Activated T-helper 2 cell treated with anti-CD3 and anti-CD28 coated beads, Interferon-gamma antibody, Interleukin-2, Interleukin-4, amounts not matched to agents 10 μg/mL and 5 μg/mL and 100 μg/mL, durations not matched to agents 14 hours and 24 hours and 36 hours (primary cell): ENCODE measurements around the gene BTBD9. TPM values are rescaled to one million over a fixed set of nuclear protein-coding genes. Genes with fewer than 3 reads are reported as not detected.

Source experiments
- DNase-seq: peaks from one replicate; pipeline ENCODE4 v3.0.0; 2021; ENCODE audit warnings: low spot score
- H3K27ac Mint-ChIP-seq: one replicate; pipeline ENCODE4 v1.8.0; 2021; ENCODE audit warnings: mixed read lengths
- H3K27me3 Mint-ChIP-seq: one replicate; pipeline ENCODE4 v1.8.0; 2021; ENCODE audit warnings: low read depth, mixed read lengths
- H3K36me3 Mint-ChIP-seq: one replicate; pipeline ENCODE4 v1.8.0; 2021; ENCODE audit warnings: low read depth, mixed read lengths
- H3K4me1 Mint-ChIP-seq: one replicate; pipeline ENCODE4 v1.8.0; 2021; ENCODE audit warnings: low read depth, mixed read lengths
- H3K4me3 Mint-ChIP-seq: one replicate; pipeline ENCODE4 v1.8.0; 2021; ENCODE audit warnings: low read depth, mild to moderate bottlenecking, moderate library complexity, mixed read lengths
- H3K9me3 Mint-ChIP-seq: one replicate; pipeline ENCODE4 v1.8.0; 2021; ENCODE audit warnings: mixed read lengths
- intact Hi-C: fragments of 100-400 bp; cut with micrococcal nuclease; formaldehyde crosslinking; loops from one replicate; pipeline ENCODE4 v1.15.1; 2023
- total RNA-seq: library from RNA; stranded (reverse); gene quantifications from 2 replicates; pipeline ENCODE4 v1.2.3, GENCODE V29; 2022

BTBD9 gene
- total RNA-seq, 1 donor from 2014 or later: 15.2 TPM

DNA sequence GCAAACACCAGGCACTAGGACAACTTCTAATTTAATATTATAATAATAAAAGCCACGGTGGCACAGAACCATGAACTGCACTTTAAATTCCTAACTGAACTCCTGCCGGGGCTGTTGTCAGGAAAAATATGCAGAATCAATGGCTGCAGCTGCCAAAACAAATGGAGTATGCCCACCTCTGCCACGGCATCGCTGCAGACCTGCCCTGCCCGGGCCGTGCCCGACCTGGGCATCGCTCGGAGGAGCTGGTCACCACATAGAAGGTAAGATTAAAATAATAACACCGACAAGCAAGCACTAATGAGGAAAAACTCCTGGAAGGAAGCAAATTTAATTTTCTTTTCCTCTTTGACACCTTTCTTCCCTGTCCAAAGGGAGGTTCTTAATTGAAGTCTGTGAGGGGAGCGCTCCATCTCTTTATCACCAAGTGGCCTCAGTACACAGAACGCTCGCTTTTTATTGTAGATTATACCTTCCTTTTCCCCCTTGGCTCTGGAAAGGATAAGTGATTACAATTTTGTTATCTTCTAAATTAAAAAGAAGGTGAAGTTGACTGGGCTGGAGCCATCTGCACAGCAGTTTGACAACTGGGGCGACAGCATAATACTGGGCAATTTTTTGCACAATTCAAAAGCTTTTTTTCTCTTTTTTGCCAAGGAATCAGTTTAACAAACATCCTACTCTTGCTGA lies 468.9 kb downstream of the BTBD9 start:
- Mint-ChIP-seq H3K4me1 (no peaks in the 10 kb centered on the region), H3K4me3 (no peak overlapping the region), H3K27me3 (no peaks in the 10 kb centered on the region), H3K27ac (no peak overlapping the region), H3K36me3 (no peaks in the 10 kb centered on the region), H3K9me3 (no peaks in the 10 kb centered on the region)
- intact Hi-C loops: no loop called here
- DNase-seq: no peak

DNA sequence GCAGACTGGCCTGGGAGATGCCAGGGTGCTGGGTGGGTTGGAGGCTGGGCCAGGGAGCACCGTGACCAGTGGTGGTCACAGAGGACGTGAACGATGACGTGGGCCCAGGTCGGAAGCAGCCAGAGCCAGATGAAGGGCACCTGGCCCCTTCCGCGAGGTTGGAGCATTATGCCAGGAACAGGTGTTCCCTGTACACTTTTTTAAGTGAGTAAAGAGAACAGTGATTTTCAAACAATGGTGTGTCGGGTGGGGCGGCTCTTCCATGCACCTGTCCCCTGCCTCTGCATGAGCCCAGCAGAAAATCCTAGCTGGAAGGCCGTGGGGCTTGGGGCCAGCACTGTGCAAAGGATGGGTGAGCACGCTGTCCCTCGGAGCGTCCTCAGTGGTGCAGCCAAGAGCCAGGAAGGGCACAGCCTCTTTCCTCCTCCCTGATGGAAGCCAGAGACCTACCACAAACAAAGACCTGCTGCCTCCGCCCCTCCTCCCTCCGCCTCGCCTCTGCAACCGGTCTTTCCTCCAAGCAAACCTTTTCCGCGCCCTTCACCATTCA lies 469.7 kb downstream of the BTBD9 start:
- intact Hi-C loops: no loop called here
- no peaks in the 10 kb centered on the region for H3K4me1 Mint-ChIP-seq
- H3K36me3 Mint-ChIP-seq: no peaks in the 10 kb centered on the region
- H3K4me3 Mint-ChIP-seq: no peak overlapping the region
- H3K9me3 Mint-ChIP-seq: no peaks in the 10 kb centered on the region
- H3K27ac Mint-ChIP-seq: no peak overlapping the region
- no peaks in the 10 kb centered on the region for H3K27me3 Mint-ChIP-seq
- no peak for DNase-seq

DNA sequence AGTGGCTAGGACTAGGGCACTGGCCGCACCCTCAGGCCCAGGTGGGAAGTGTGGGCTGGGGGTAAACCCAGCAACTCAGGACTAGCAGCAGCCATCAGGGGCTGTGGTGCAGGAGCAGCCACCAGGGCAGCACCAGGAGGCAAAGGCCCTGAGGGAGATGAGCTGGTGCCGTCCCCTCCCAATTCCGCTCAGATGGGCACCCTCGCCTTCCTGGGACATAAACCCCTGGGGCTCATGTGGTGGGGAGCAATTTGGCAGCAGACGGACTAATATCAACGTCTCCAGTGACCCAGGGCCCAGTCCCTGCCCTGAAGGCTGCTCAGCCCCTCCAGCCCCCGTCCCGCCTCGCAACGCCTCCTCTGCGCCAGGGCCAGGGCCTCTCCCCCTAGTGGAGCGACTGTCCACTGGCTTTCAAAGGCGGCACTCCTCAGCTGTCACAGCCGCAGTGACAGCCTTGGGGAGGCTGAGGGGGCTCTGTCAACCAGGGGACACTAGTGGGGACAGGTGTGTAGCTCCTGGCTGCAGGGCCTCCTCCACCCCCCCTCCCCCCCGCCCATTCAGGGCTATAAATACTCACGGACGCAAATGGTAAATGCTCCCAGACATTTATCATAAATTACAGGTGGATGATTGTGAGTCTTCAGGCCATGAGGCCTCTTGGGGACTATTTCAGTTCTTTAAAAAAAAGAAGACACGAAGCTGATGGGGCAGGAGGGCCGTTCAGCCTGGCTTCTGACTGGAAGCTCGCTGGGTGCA lies 470.3 kb downstream of the BTBD9 start:
- no peak overlapping the region for H3K4me3 Mint-ChIP-seq
- DNase-seq: no peak
- intact Hi-C loops: no loop called here
- H3K27me3 Mint-ChIP-seq: no peaks in the 10 kb centered on the region
- H3K36me3 Mint-ChIP-seq: no peaks in the 10 kb centered on the region
- H3K27ac Mint-ChIP-seq: no peak overlapping the region
- H3K9me3 Mint-ChIP-seq: no peaks in the 10 kb centered on the region
- H3K4me1 Mint-ChIP-seq: no peaks in the 10 kb centered on the region

DNA sequence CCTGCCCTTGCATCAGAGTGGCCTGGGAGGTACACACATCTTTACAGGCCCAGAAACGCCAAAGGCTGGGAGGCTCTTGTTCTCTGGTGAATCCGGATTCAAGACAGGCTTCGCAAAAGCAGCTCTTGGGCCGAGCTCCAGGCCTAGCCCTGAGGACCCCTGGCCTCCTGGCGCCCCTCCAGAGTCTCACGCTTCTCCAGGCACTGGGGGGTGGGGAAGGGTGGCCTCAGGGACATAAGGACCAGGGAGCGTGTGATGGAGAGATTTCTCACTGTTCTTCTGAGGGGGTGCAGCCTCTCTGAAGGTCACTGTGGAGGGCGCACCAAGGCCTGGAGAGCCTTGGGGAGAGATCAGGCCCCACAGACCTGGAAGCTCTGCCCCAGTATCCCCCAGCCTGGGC lies 471.0 kb downstream of the BTBD9 start:
- H3K36me3 Mint-ChIP-seq: no peaks in the 10 kb centered on the region
- H3K27me3 Mint-ChIP-seq: no peaks in the 10 kb centered on the region
- no peak overlapping the region for H3K27ac Mint-ChIP-seq
- no peak for DNase-seq
- H3K4me1 Mint-ChIP-seq: no peaks in the 10 kb centered on the region
- H3K4me3 Mint-ChIP-seq: no peak overlapping the region
- H3K9me3 Mint-ChIP-seq: no peaks in the 10 kb centered on the region
- intact Hi-C loops: no loop called here

DNA sequence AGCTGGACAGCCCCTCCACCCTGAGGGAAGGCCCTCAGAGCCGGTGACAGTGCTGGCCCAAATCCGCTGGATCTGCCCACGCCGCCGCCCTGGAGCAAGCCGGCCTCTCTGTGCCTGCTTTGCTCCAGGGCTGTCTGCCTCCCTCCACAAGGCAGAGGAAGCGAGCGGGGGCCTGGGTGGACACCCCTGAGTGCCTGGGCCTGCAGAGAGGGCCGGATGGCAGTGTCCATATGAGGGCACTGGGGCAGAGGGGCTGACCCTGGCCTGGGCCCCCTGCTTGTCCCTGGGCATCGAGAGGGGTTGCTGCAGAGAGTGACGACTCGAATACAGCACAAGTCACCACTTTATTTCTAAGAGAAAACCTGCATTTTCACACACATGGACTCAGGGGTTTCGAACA lies 471.6 kb downstream of the BTBD9 start:
- no peak overlapping the region for H3K27ac Mint-ChIP-seq
- no peak for DNase-seq

DNA sequence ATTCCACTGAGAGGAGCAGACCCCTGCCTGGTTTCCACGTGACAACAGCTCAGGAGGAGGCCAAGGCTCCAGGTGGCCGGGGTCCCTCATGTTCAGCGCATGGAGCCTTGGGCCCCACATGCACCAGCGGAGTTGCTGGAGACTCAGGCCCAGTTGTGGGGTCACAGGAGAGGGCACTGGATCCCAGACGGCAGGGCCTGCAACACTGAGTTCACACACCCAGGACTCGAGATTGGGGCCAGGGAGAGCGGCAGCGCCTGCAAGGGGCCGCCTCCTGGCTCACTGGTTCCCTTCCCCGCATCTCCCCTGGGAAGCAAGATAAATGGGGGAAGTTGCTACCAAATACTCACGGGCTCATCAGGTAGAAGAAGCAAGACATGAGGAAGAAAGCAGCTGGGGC lies 472.1 kb downstream of the BTBD9 start:
- Mint-ChIP-seq H3K4me1 (no peaks in the 10 kb centered on the region), H3K27me3 (no peaks in the 10 kb centered on the region)

More for the DNA sequence above, 471.6 kb downstream of the BTBD9 start:
- no peak overlapping the region for H3K4me3 Mint-ChIP-seq
- intact Hi-C loops: no loop called here
- H3K36me3 Mint-ChIP-seq: no peaks in the 10 kb centered on the region
- H3K9me3 Mint-ChIP-seq: no peaks in the 10 kb centered on the region
- no peaks in the 10 kb centered on the region for H3K27me3 Mint-ChIP-seq
- no peaks in the 10 kb centered on the region for H3K4me1 Mint-ChIP-seq

DNA sequence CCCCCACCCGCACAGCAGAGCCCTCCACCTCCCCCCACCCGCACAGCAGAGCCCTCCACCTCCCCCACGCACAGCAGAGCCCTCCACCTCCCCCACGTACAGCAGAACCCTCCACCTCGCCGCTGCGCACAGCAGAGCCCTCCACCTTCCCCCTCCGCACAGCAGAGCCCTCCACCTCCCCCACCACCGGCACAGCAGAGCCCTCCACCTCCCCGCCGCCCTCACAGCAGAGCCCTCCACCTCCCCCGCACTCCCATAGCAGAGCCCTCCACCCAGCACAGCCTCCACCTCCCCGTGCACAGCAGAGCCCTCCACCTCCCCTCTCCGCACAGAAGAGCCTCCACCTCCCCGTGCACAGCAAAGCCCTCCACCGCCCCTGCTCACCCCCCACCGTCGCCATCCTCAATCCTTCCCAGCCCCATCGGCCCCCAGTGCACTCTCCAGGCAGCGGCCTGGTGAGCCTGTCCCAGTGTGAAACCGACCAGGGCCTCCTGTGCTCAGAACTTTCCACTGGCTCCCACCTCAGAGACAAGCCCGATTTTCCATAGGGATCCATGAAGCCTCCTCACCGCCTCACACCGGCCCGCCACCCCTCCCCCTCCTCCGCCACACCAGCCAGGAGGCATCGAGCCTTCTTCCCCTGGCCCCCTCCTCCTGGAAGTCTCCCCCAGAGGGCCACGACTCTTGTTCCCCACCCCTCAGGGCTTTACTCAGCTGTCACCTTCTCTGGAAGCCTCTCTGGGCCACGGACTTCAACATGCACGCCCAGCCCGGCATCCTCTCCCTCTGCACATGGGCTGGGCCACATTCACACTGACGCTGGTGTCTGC lies 473.1 kb downstream of the BTBD9 start:
- no peaks in the 10 kb centered on the region for H3K9me3 Mint-ChIP-seq
- no peak overlapping the region for H3K27ac Mint-ChIP-seq
- H3K27me3 Mint-ChIP-seq: no peaks in the 10 kb centered on the region
- no peaks in the 10 kb centered on the region for H3K36me3 Mint-ChIP-seq
- H3K4me3 Mint-ChIP-seq: no peak overlapping the region
- H3K4me1 Mint-ChIP-seq: no peaks in the 10 kb centered on the region
- DNase-seq: no peak
- intact Hi-C loops: no loop called here

More for the DNA sequence above, 472.1 kb downstream of the BTBD9 start:
- no peak for DNase-seq
- H3K36me3 Mint-ChIP-seq: no peaks in the 10 kb centered on the region
- intact Hi-C loops: no loop called here
- no peaks in the 10 kb centered on the region for H3K9me3 Mint-ChIP-seq
- H3K4me3 Mint-ChIP-seq: no peak overlapping the region
- H3K27ac Mint-ChIP-seq: no peak overlapping the region

DNA sequence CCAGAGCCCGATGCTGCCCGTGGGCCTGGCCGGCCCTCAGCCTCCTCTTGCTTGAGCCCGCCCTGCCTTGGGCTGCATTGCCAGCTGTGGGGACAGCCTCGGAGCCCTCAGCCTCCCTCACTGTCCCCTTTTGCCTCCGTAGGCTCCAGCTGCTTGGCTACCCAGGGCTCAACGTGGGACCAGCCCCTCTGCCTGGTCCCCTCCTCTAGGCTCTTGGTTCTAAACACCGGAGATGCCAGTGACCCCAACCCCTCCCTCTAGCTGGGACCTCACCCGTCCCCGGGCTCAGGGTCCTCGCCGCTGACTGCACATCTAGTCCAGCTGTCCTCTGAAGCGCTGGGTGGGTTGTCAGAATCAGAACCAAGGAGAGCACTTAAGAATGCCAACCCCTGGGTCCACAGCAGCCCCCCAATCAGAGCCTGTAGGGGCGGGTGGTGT lies 475.0 kb downstream of the BTBD9 start:
- Mint-ChIP-seq H3K27me3 (no peaks in the 10 kb centered on the region), H3K9me3 (no peaks in the 10 kb centered on the region), H3K4me1 (no peaks in the 10 kb centered on the region), H3K27ac (no peak overlapping the region), H3K4me3 (no peak overlapping the region), H3K36me3 (no peaks in the 10 kb centered on the region)
- DNase-seq: no peak
- intact Hi-C loops: no loop called here

DNA sequence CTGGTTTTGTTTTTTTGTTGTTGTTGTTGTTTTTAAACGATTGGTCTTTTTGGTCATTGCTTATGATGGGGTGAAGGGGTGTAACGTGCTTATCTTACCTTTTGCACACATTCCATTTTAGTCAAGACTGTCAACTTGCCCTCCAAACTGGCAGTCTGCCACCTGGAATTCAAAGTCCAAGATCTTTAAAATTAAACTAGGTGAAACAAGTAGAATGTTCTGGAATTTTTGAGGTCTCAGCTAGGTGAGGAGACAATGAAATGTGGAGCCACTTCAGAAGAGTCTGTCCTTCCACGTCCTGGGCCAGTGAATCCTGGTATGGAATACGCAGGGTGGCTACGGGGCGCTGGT lies 475.6 kb downstream of the BTBD9 start:
- no peak for DNase-seq
- no peaks in the 10 kb centered on the region for H3K4me1 Mint-ChIP-seq
- no peak overlapping the region for H3K4me3 Mint-ChIP-seq
- no peaks in the 10 kb centered on the region for H3K9me3 Mint-ChIP-seq
- no peak overlapping the region for H3K27ac Mint-ChIP-seq
- no peaks in the 10 kb centered on the region for H3K27me3 Mint-ChIP-seq
- intact Hi-C loops: no loop called here
- no peaks in the 10 kb centered on the region for H3K36me3 Mint-ChIP-seq

DNA sequence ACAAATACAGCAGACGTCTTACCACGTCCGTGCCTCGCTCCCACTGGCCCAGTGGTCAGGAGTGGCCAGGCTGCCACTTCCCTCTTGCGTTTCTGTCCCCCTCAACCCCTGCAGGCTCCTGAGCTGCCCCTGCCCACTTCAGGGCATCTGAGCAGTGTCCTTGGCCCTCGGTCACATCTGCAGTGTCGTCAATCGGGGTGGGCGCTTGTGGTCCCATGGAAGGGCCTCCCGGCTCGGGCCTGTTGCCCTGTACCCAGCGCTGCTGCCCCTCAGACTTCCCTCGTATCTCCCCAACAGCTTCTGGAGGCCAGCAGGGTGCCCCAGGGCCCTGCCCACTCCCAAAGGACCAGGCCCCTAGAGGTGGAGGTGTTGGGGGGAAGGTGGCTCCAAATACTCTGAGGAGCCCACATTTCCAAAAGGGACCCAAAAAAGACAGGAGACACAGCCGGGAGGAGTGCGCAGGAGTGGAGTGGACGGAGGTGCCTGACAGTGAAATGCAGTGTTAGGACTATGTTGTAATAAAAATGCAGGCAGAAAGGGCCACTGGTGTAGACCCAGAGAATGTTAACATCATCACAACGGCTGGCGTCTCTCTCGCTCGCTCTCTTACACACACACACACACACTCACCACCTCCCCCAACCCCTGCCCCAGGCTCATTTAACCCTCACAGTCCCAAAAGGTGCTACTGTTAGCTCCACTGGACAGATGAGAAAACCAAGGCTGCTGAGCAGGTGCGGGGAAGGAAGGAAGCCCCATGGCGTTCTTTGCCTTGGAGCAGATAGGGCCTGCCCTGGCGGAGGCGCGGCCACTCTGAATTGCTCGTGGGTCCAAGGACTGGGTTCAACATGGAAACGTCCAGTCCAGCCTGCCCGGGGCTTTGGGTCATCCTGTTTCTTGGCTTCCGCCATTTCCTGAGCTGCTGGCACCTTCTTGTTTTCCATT lies 476.3 kb downstream of the BTBD9 start:
- intact Hi-C loops: no loop called here
- Mint-ChIP-seq H3K4me1 (no peaks in the 10 kb centered on the region), H3K36me3 (no peaks in the 10 kb centered on the region), H3K27me3 (no peaks in the 10 kb centered on the region), H3K9me3 (no peaks in the 10 kb centered on the region), H3K27ac (no peak overlapping the region), H3K4me3 (no peak overlapping the region)
- DNase-seq: no peak

DNA sequence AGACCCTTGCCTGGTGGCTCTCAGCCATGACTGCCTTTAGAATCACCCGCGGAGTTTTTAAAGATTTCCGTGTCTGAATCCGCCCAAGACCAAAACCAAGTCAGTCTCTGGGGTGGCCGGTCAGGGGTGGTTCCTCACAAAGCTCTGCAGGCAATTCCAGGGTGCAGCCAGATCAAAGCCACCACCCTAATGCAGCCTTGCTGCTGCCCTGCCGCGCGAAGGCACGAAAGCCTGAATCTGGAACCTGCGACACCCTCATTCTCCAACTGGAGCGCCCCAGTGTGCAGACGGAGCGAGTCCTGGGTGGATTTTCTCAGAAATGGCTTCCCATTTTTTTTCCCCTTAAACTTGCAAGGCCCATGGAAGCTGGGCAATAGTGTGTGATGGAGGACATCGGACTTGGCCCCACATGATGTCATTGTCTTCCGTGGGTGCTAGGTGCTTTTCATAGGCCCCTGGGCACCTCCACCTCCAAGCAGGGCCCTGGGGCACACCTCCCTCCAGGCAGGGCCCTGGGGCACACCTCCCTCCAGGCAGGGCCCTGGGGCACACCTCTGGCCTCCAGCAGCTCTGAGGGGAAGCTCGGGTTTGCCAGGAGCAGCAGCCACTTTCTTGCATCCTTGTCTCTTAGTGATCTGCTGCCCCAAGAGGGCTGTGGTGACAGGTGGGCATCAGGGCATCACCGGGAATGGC lies 477.1 kb downstream of the BTBD9 start:
- H3K27ac Mint-ChIP-seq: no peak overlapping the region
- H3K4me1 Mint-ChIP-seq: no peaks in the 10 kb centered on the region
- H3K9me3 Mint-ChIP-seq: no peaks in the 10 kb centered on the region
- no peaks in the 10 kb centered on the region for H3K27me3 Mint-ChIP-seq
- DNase-seq: no peak
- intact Hi-C loops: no loop called here
- H3K4me3 Mint-ChIP-seq: no peak overlapping the region
- H3K36me3 Mint-ChIP-seq: no peaks in the 10 kb centered on the region
